ENCODE results near the gene GAS6.

The GAS6 gene

DNA sequence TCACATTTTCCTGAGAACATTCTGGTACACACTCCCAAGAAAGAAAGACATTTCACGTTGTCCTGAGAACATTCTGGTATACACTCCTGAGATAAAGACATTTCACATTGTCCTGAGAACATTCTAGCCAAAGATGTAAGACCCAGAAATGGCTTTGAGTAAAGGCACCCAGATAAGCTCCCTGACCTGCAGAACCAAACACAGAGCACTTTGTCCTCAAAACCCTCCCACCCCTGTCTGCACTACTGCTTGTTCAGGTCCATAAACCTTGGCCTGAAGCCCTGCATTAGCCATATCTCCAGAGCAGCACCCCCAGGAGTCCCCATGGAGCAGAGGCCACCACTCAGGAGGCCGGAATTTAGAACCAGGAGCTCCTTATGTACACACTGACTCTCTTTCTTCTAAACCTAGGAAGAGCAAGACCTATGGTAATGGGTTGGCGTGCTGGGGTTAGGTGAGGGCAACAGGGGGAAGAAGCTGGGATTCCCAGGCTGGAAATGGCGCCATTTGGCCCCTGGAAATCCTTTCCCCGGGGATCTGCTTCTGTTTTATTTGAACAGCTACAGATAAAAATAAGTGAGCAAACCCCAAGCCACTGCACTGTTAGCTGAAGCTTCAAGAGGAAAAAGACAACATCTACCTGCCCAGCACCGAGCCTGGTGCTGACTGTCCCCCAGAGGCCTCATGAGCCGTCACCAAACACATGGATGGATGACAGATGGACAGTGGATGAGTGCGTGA, 13.7 kb downstream of the GAS6 start:
- H3K79me2 ChIP-seq (ENCODE audit: insufficient read depth, low read length) = no peaks in the 10 kb centered on the region
- no peak overlapping the region for H3K4me3 ChIP-seq (ENCODE audit: insufficient read depth, low read length, poor library complexity, severe bottlenecking)
- H3K9me3 ChIP-seq (ENCODE audit: insufficient read depth, low read length) = no peaks in the 10 kb centered on the region
- TF ChIP-seq, protein P1, sequence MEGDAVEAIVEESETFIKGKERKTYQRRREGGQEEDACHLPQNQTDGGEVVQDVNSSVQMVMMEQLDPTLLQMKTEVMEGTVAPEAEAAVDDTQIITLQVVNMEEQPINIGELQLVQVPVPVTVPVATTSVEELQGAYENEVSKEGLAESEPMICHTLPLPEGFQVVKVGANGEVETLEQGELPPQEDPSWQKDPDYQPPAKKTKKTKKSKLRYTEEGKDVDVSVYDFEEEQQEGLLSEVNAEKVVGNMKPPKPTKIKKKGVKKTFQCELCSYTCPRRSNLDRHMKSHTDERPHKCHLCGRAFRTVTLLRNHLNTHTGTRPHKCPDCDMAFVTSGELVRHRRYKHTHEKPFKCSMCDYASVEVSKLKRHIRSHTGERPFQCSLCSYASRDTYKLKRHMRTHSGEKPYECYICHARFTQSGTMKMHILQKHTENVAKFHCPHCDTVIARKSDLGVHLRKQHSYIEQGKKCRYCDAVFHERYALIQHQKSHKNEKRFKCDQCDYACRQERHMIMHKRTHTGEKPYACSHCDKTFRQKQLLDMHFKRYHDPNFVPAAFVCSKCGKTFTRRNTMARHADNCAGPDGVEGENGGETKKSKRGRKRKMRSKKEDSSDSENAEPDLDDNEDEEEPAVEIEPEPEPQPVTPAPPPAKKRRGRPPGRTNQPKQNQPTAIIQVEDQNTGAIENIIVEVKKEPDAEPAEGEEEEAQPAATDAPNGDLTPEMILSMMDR (IDR thresholded peaks at IDR 0.05; ENCODE audit: insufficient read depth, low read length, poor library complexity, severe bottlenecking) = no peak
- no peak for TF ChIP-seq EZH2phosphoT487 (conservative IDR thresholded peaks at IDR 0.05; ENCODE audit: low read length)
- H3K9ac ChIP-seq (ENCODE audit: low read length) = no peak overlapping the region
- H3K9me2 ChIP-seq (replicated peaks; ENCODE audit: insufficient read depth, low read length) = no peaks in the 10 kb centered on the region
- no peaks in the 10 kb centered on the region for H3K27me3 ChIP-seq (ENCODE audit: low read length)
- no peak overlapping the region for H3K4me2 ChIP-seq (ENCODE audit: low read depth, low read length, poor library complexity, severe bottlenecking)
- H3F3A ChIP-seq (ENCODE audit: insufficient read depth) = no peaks in the 10 kb centered on the region
- no peaks in the 10 kb centered on the region for H3K36me3 ChIP-seq (ENCODE audit: low read length)
- H2AFZ ChIP-seq (ENCODE audit: low read depth, low read length, severe bottlenecking) = no peak overlapping the region
- H3K27ac ChIP-seq (ENCODE audit: low read depth, low read length) = no peak overlapping the region
- H4K20me1 ChIP-seq (ENCODE audit: low read depth, low read length) = no peaks in the 10 kb centered on the region

DNA sequence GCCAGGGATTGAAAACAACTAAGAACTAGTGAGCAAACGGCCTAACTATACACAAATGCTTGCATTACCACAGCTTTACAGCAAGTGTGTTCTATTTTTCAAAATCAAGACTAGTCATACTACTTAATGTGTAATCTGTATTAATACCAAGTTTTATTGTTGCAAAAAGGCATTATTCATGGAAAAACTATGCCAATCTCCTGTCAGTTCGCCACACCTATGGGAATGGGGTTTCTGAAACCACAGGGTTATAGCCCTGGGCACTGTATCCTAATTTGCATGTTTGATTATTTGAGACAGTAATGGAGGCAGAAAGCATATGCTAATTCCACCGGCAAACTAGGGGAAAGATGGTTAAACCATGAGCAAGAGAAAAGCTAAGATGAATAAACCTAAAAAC, 14.3 kb downstream of the GAS6 start:
- H3K4me2 ChIP-seq (ENCODE audit: low read depth, low read length, poor library complexity, severe bottlenecking) = no peak overlapping the region
- no peaks in the 10 kb centered on the region for H3K79me2 ChIP-seq (ENCODE audit: insufficient read depth, low read length)

DNA sequence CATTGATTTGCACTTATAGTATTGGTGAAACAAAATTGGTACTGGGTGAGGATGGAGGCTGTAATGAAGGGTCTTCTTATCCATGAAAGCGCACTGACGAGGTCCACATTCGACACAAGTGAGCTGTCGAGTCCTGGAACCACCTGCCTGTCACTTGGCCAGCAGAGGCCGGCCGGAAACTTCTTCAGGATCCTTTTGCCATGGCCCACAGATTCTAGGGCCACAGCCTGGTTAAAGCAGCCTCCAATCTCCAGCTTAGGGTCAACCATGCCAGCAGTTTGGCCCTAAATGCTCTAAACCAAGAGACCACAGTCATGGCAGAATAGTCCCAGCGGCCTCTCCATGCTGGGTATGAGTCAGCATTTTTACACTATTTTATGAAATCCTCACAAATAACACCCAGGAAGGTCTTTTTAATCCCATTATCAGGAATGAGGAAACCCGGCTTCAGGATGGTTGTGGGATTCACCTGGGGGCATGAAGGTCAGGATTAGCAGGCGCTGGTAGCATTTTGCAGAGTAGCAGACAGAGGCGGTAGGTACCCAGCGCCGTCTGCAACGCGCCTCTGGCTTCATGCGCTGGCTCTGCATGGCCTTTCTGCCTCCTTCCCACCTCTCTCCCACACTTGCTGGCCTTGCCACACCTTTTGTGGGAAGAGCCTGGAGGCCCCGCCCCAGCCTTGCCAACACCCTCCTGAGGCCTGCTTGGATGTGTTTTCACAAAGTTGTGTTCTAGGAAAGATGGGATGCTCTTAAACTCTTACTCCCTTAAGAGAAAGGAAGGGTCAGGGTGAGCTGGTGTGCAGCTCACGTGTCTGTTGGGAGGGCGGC, 15.2 kb downstream of the GAS6 start:
- no peak overlapping the region for H3K27ac ChIP-seq (ENCODE audit: low read depth, low read length)
- H3K4me2 ChIP-seq (ENCODE audit: low read depth, low read length, poor library complexity, severe bottlenecking) = no peak overlapping the region

More for the DNA sequence above, 14.3 kb downstream of the GAS6 start:
- H3K4me3 ChIP-seq (ENCODE audit: insufficient read depth, low read length, poor library complexity, severe bottlenecking) = no peak overlapping the region
- TF ChIP-seq, protein P1 (IDR thresholded peaks at IDR 0.05; ENCODE audit: insufficient read depth, low read length, poor library complexity, severe bottlenecking) = no peak
- no peak for TF ChIP-seq EZH2phosphoT487 (conservative IDR thresholded peaks at IDR 0.05; ENCODE audit: low read length)
- no peak overlapping the region for H2AFZ ChIP-seq (ENCODE audit: low read depth, low read length, severe bottlenecking)
- H3K27me3 ChIP-seq (ENCODE audit: low read length) = no peaks in the 10 kb centered on the region
- no peaks in the 10 kb centered on the region for H3K36me3 ChIP-seq (ENCODE audit: low read length)
- H3K27ac ChIP-seq (ENCODE audit: low read depth, low read length) = no peak overlapping the region
- no peak overlapping the region for H3K9ac ChIP-seq (ENCODE audit: low read length)
- H3F3A ChIP-seq (ENCODE audit: insufficient read depth) = no peaks in the 10 kb centered on the region
- H3K9me3 ChIP-seq (ENCODE audit: insufficient read depth, low read length) = no peaks in the 10 kb centered on the region
- no peaks in the 10 kb centered on the region for H3K9me2 ChIP-seq (replicated peaks; ENCODE audit: insufficient read depth, low read length)
- no peaks in the 10 kb centered on the region for H4K20me1 ChIP-seq (ENCODE audit: low read depth, low read length)

More for the DNA sequence above, 15.2 kb downstream of the GAS6 start:
- no peaks in the 10 kb centered on the region for H3K27me3 ChIP-seq (ENCODE audit: low read length)
- H3K9me2 ChIP-seq (replicated peaks; ENCODE audit: insufficient read depth, low read length) = no peaks in the 10 kb centered on the region
- no peaks in the 10 kb centered on the region for H3K9me3 ChIP-seq (ENCODE audit: insufficient read depth, low read length)
- H3F3A ChIP-seq (ENCODE audit: insufficient read depth) = no peaks in the 10 kb centered on the region
- no peak overlapping the region for H2AFZ ChIP-seq (ENCODE audit: low read depth, low read length, severe bottlenecking)
- H3K79me2 ChIP-seq (ENCODE audit: insufficient read depth, low read length) = no peaks in the 10 kb centered on the region
- H3K4me3 ChIP-seq (ENCODE audit: insufficient read depth, low read length, poor library complexity, severe bottlenecking) = no peak overlapping the region
- no peak for TF ChIP-seq EZH2phosphoT487 (conservative IDR thresholded peaks at IDR 0.05; ENCODE audit: low read length)
- TF ChIP-seq, protein P1 (IDR thresholded peaks at IDR 0.05; ENCODE audit: insufficient read depth, low read length, poor library complexity, severe bottlenecking) = no peak
- no peaks in the 10 kb centered on the region for H3K36me3 ChIP-seq (ENCODE audit: low read length)
- no peak overlapping the region for H3K9ac ChIP-seq (ENCODE audit: low read length)
- no peaks in the 10 kb centered on the region for H4K20me1 ChIP-seq (ENCODE audit: low read depth, low read length)

Measured in SU-DHL-6 (cell line).